GM21381 (cell line): ENCODE results near the gene NIPAL3.
"Not testable (repeated sequence)": the region's sequence is repeated elsewhere in the genome, so short reads cannot be mapped to it uniquely, and the experiment has no call there.

Experiments used
- ATAC-seq: cut with Tn5 transposase; IDR thresholded peaks from one replicate; pipeline ENCODE4 v1.9.1; 2021; ENCODE audit warnings: mild to moderate bottlenecking, moderate library complexity; ENCODE audit not compliant: unreplicated experiment

The NIPAL3 gene

GRCh38 chr1:24455272-24455671 is 39.7 kb downstream of the NIPAL3 start:
- ATAC-seq: no peak

DNA sequence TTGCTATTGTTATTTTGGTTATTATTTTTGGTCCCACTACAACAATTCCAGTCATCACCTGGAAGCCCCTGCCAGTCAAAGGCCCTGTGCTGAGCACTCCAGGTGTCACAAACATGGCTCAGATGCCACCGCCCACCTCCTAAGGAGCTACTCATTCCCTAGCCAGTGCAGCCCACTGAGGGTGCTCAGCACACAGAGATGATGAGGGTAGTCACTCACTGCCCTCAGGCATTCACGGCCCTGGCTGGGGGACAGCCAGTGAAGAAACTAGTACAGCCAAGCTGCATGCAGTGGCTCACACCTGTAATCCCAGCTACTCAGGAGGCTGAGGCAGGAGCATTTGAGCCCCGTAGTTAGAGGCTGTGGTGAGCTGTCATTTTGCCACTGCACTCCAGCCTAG is 42.3 kb downstream of the NIPAL3 start:
- ATAC-seq: no peak

DNA sequence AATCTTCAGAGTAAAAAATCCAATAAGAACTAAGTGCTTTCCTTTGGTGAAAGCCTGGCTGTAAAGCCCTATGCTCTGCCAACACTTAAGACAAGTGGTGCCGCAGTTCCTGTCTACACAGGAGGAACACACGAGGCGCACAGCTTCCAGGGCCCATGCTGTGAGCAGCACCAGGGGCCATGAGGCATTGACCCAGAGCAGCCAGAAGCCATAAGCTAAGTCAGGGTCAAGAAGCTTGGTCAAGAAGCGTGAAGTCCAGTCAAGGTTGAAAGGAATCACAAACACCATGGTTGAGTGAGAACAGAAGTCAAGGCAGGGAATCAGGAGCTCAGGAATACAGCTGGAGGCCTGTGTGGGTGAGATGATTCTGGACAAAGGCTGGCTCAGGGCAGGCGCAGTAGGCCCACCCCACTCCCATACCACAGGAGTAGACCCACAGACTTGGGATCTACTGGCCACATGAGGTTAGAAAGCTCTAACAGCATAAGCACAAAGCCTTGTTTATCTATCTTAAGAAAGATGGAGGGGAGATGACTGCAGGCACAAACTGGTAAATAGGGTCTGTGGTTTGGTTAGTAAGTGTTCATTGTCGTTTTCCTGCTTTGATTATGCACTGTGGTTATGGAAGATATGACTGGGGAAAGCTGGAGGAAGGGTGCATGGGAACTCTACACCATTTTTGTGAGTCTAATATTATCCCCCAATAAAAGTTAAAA is 44.1 kb downstream of the NIPAL3 start:
- ATAC-seq: no peak

- ATAC-seq: not testable (repeated sequence)
These were observed 46.5 kb downstream of the NIPAL3 start for GRCh38 chr1:24462128-24462527.

- no peak for ATAC-seq
These were observed 48.5 kb downstream of the NIPAL3 start for GRCh38 chr1:24463776-24464735.

- no peak for ATAC-seq
These were observed 49.5 kb downstream of the NIPAL3 start for GRCh38 chr1:24465099-24465498.

GRCh38 chr1:24465638-24466037 is 50.0 kb downstream of the NIPAL3 start:
- no peak for ATAC-seq

DNA sequence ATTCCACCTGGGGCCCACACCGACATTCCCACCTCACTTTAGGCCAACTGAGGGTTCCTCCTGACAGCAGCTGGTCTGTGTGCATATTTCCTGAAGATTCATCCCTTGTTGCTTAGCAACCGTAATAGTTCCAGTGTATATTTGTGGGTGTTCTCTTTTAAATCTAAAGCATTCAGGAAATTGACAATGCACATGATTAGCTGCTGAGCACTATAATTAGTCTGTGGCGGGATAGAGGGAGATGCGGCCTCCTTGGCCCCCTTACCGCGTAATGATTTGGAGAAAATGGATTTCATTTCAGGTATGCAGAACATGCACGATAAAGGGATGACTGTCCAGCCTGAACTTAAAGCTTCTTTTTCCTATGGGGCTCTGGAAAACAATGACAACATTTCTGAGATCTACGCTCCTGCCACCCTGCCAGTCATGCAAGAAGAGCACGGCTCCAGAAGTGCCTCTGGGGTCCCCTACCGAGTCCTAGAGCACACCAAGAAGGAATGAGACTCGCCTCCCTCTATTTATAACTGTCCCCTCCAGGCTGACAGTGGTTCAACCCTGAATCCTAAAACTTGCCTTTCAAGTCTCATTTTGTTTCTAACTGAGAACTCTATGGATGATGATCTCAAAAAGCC is 53.2 kb downstream of the NIPAL3 start:
- ATAC-seq: no peak

DNA sequence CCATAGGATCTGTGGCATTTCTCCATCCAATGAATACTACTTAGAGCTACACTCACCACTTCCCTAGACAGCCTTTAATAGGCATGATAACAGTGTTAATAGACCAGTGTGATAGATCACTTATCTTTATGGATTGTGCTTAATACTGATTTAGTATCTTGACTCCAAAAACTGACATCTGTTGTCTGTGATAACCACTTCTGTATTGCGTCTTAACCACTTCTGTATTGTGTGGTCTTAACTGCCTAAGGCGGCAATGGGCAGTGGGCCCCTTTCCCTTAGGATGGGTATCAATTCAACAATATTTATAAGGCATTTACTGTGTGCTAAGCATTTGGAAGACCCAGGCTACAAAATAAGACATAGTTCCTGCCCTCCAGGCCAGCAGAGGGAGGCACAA is 55.0 kb downstream of the NIPAL3 start:
- no peak for ATAC-seq

- ATAC-seq: no peak
These were observed 57.1 kb downstream of the NIPAL3 start for GRCh38 chr1:24472527-24473251.

GRCh38 chr1:24474193-24474592 is 58.6 kb downstream of the NIPAL3 start:
- no peak for ATAC-seq

- ATAC-seq: no peak
These were observed 60.1 kb downstream of the NIPAL3 start for GRCh38 chr1:24475700-24476099.

GRCh38 chr1:24476571-24476970 is 61.0 kb downstream of the NIPAL3 start:
- ATAC-seq: no peak

DNA sequence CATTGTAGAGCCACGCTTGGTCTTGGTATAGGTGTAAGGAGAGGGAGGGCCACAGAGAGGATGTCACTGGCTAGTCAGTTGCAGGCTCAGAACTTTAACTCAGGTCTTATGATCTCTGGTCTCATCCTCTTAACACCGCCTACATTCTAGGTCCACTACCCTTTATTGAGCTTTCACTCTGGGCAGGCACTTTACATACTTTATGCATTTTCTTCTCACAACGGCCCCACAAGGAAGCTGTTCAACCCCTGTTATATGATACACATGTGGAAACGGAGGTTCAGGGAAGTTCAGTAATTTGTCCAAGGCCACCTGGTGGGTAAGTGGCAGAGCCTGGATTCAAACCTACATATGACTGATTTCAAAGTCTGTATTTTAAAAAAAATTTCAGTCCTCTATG is 61.7 kb downstream of the NIPAL3 start:
- ATAC-seq: no peak

DNA sequence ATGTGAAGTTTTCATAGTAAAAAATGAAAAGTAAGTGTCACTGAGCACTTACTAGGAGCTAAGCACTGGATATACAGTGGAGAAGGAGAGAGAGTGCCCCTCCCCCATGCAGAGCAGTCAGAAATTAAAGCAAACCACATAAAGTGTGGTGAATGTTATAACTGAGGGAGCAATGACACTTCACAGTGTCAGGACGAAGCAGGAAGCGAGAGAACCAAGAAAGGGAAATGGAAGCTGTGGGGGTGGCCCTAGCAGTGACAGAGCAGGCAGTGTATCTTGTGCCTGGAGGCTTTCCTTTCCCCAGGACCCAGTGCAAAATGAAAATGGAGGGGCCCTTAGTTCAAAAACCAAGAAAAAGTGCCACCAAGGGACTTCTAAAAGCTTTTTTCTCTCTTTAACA is 65.5 kb downstream of the NIPAL3 start:
- ATAC-seq: no peak

GRCh38 chr1:24481843-24482610 is 66.4 kb downstream of the NIPAL3 start:
- ATAC-seq: no peak

DNA sequence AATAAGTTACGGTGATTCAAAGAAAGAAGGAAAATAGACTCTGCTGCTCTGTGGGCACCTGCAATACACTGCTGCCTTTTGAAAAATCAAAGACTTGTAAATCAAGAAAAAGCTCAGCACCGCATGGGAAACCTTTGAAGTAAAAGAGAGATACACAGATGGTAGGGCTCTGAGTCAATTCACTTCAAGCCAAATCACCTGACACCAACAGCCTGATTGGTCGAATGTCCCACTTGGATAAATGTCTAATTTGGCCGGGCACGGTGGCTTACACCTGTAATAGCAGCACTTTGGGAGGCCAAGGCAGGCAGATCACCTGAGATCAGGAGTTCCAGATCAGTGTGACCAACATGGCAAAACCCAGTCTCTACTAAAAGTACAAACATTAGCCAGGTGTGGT is 67.8 kb downstream of the NIPAL3 start:
- ATAC-seq: no peak

- no peak for ATAC-seq
These were observed 68.6 kb downstream of the NIPAL3 start for GRCh38 chr1:24484199-24484598.

DNA sequence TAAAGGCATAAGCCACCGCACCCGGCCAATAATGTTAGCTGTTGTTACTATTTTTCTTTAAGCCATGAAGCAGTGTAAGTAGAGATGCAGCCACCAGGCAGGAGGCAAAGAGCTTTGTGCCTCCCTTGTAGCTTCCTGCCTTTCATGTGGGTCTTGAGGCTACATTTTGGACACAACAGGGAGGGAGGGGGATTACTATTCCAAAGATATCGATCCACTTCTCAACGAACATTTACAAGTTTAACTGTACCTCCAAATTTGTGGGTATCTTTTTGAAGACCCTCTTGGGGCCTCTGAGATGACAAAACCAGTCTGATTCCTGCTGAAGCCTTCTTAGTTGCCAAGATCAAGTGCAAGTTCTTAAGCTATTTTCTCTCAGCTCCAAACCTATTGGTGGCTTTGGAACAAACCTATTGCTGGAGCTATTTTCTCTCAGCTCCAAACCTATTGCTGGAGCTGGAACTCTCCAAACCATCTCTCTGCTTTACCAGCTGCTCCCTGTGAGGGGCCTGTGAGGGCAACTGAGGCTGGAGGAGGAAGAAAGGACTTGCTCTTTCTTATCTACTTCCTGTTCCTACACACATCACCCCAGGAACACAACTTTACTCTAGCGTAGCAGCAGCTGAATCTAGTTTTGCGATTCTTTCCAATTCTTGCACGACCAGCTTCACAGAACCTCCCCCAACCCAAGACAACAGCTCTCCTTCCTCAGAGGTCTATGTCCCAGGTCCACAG is 70.9 kb downstream of the NIPAL3 start:
- ATAC-seq: no peak

DNA sequence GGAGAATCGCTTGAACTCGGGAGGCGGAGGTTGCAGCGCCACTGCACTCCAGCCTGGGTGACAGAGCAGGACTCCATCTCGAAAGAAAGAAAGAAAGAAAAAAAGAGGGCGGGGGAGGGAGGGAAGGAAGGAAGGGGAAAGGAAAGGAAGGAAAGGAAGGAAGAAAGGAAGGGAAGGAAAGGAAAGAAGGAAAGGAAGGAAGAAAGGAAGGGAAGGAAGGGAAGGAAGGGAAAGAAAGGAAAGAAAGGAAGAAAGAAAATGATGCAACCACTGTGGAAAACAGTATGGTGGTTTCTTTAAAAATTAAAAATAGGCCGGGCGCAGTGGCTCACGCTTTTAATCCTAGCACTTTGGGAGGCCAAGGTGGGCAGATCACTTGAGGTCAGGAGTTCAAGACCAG is 71.9 kb downstream of the NIPAL3 start:
- ATAC-seq: no peak
